Esophagus squamous epithelium (tissue), 5 donors: Measurements from ENCODE around the gene OLFML1. TPM values are rescaled to one million over a fixed set of nuclear protein-coding genes. Genes with fewer than 3 reads are reported as not detected.
A peak's percentile ranks its signal among the peaks of the same experiment; 100 is the strongest.

Experiments
- DNase-seq: peaks from one replicate; lab custom pipeline; 2025; lab: John Stamatoyannopoulos, UW
- H3K27ac ChIP-seq, 4 donors: fragments of 200-600 bp; sonication (generic); one replicate each; pipeline ENCODE4 v1.5.1; 2016 to 2019; ENCODE audit warnings: mild to moderate bottlenecking in 1 of 4
- H3K27me3 ChIP-seq, 4 donors: fragments of 200-600 bp; sonication (generic); 1 replicate in 3 of 4; 2 replicates in 1 of 4; pipeline versions ENCODE4 v1.5.1 to v1.6.0; 2017 to 2021; ENCODE audit warnings: antibody characterized with exemption in 1 of 4
- H3K36me3 ChIP-seq, 3 donors: fragments of 200-600 bp; sonication (generic); one replicate each; pipeline ENCODE4 v1.5.1; 2016 to 2019
- H3K4me1 ChIP-seq, 3 donors: fragments of 200-600 bp; sonication (generic); one replicate each; pipeline ENCODE4 v1.5.1; 2017 to 2019
- H3K4me3 ChIP-seq, 4 donors: fragments of 200-600 bp; sonication (generic); 1 replicate in 3 of 4; 2 replicates in 1 of 4; pipeline ENCODE4 v1.5.1; 2016 to 2019; ENCODE audit warnings: mild to moderate bottlenecking in 2 of 4, moderate library complexity in 1 of 4
- H3K9me3 ChIP-seq, 3 donors: fragments of 200-600 bp; sonication (generic); one replicate each; pipeline ENCODE4 v1.5.1; 2016 to 2019
- POLR2A ChIP-seq, 4 donors: fragments of 450-650 bp; IDR thresholded peaks; one replicate each; pipeline ENCODE4 v1.6.1; 2017; ENCODE audit warnings: antibody characterized with exemption in 4 of 4, mild to moderate bottlenecking in 4 of 4, moderate library complexity in 3 of 4
- WGBS, 2 donors: methylation state at CpG; one replicate each; pipeline ENCODE4 v1.1.5; 2018; 5-methylcytosine and 5-hydroxymethylcytosine counted together
- intact Hi-C: fragments of 100-400 bp; cut with DNase I; formaldehyde crosslinking; loops from one replicate; pipeline ENCODE4 v1.15.0; 2022
- total RNA-seq, 4 donors: library from RNA; depleted of rRNA; stranded (reverse); fragments of >200 nt; gene quantifications; one replicate each; pipeline ENCODE4 v1.1.0, GENCODE V29; 2016
- TF ChIP-seq, protein P1 (sequence below), 6 experiments: fragments of 450-650 bp in 4 of 6; fragments of 200-600 bp in 2 of 6; sonication (generic) in 2 of 6; IDR thresholded peaks; one replicate each; pipeline ENCODE4 v1.5.1; 2016 to 2019; ENCODE audit warnings: antibody characterized with exemption in 6 of 6, mild to moderate bottlenecking in 4 of 6, moderate library complexity in 4 of 6
- donor health status: DM: yes; HTN: yes; CAD: no.

Gene OLFML1
- total RNA-seq, 4 donors from 2014 or later, result 0.35 to 6.3 (median 2.4) TPM; not detected in 1

DNA sequence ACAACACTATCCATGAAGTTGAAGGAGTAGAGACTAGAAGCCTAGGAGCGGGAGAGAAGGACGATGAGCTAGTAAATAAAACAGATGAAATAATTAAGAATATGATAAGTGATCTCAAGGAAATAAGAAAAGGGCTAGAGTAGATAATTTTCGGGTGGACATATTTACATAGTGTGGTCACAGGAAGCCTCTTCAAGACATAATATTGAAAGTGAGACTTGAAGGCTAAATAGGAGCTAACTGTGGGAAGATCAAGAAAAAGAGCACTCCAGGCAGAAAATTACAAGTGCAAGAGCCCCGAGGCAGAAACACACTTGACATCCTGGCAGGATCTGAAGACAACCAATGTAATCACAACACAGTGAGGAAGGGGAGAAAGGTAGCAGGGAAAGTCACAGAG lies 16.6 kb downstream of the OLFML1 start:
- intact Hi-C loops, result no loop called here
- no peaks in the 10 kb centered on the region for H3K4me1 ChIP-seq
- TF ChIP-seq POLR2A (IDR thresholded peaks at IDR 0.05), result no peak
- TF ChIP-seq, protein P1, sequence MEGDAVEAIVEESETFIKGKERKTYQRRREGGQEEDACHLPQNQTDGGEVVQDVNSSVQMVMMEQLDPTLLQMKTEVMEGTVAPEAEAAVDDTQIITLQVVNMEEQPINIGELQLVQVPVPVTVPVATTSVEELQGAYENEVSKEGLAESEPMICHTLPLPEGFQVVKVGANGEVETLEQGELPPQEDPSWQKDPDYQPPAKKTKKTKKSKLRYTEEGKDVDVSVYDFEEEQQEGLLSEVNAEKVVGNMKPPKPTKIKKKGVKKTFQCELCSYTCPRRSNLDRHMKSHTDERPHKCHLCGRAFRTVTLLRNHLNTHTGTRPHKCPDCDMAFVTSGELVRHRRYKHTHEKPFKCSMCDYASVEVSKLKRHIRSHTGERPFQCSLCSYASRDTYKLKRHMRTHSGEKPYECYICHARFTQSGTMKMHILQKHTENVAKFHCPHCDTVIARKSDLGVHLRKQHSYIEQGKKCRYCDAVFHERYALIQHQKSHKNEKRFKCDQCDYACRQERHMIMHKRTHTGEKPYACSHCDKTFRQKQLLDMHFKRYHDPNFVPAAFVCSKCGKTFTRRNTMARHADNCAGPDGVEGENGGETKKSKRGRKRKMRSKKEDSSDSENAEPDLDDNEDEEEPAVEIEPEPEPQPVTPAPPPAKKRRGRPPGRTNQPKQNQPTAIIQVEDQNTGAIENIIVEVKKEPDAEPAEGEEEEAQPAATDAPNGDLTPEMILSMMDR (IDR thresholded peaks at IDR 0.05), result no peak
- no peaks in the 10 kb centered on the region for H3K27me3 ChIP-seq
- WGBS, 2 donors, result 74 to 76% methylated on average over 4 of the region's 4 CpGs
- H3K36me3 ChIP-seq, result no peaks in the 10 kb centered on the region
- DNase-seq, result no peak
- H3K9me3 ChIP-seq, result no peaks in the 10 kb centered on the region
- no peak overlapping the region for H3K4me3 ChIP-seq
- H3K27ac ChIP-seq, result no peak overlapping the region

- no peak for DNase-seq
- TF ChIP-seq, protein P1 (IDR thresholded peaks at IDR 0.05), result no peak
- no peak for TF ChIP-seq POLR2A (IDR thresholded peaks at IDR 0.05)
- 89 to 92% methylated on average over 3 of the region's 3 CpGs for WGBS, 2 donors
- Histone ChIP-seq H3K4me1 (peaks cover 0 to 5% (median 1%) of the 10 kb centered on the region in 3 donors), H3K4me3 (no peak overlapping the region), H3K36me3 (no peaks in the 10 kb centered on the region), H3K9me3 (no peaks in the 10 kb centered on the region), H3K27ac (no peak overlapping the region), H3K27me3 (no peaks in the 10 kb centered on the region)
- intact Hi-C loops, result no loop called here
Observed at GRCh38 chr11:7506243-7506642, 20.9 kb downstream of the OLFML1 start.

- H3K4me3 ChIP-seq, result no peak overlapping the region
- H3K27me3 ChIP-seq, result no peaks in the 10 kb centered on the region
- H3K36me3 ChIP-seq, result no peaks in the 10 kb centered on the region
- no peaks in the 10 kb centered on the region for H3K9me3 ChIP-seq
- TF ChIP-seq, protein P1 (IDR thresholded peaks at IDR 0.05), result no peak
- TF ChIP-seq POLR2A (IDR thresholded peaks at IDR 0.05), result no peak
- H3K4me1 ChIP-seq, result peaks cover 13 to 23% (median 20%) of the 10 kb centered on the region in 3 donors
- no peak overlapping the region for H3K27ac ChIP-seq
- intact Hi-C loops, result no loop called here
- DNase-seq, result no peak
- WGBS, 2 donors, result 92 to 98% methylated on average over 3 of the region's 3 CpGs
Observed at GRCh38 chr11:7508087-7508486, 22.8 kb downstream of the OLFML1 start.

GRCh38 chr11:7509966-7510365 lies 24.7 kb downstream of the OLFML1 start:
- no peak overlapping the region for H3K27ac ChIP-seq
- H3K4me1 ChIP-seq, result peaks cover 17 to 36% (median 20%) of the 10 kb centered on the region in 3 donors
- no peaks in the 10 kb centered on the region for H3K9me3 ChIP-seq
- no peaks in the 10 kb centered on the region for H3K27me3 ChIP-seq
- no peak for TF ChIP-seq POLR2A (IDR thresholded peaks at IDR 0.05)
- TF ChIP-seq, protein P1 (IDR thresholded peaks at IDR 0.05), result no peak
- WGBS, 2 donors, result 92 to 96% methylated on average over 1 of the region's 2 CpGs
- intact Hi-C loops, result no loop called here
- H3K36me3 ChIP-seq, result no peaks in the 10 kb centered on the region
- no peak for DNase-seq
- H3K4me3 ChIP-seq, result no peak overlapping the region

GRCh38 chr11:7511401-7511800 lies 26.1 kb downstream of the OLFML1 start:
- no peaks in the 10 kb centered on the region for H3K36me3 ChIP-seq
- intact Hi-C loops, result no loop called here
- H3K9me3 ChIP-seq, result no peaks in the 10 kb centered on the region
- H3K4me3 ChIP-seq, result no peak overlapping the region
- 7 to 44% methylated on average over 2 to 5 of the region's 5 CpGs for WGBS, 2 donors
- no peak for DNase-seq
- peak overlapping the region; percentile 93 to 97 (median 94) for H3K27ac ChIP-seq
- H3K4me1 ChIP-seq, result peaks cover 17 to 49% (median 20%) of the 10 kb centered on the region in 3 donors
- TF ChIP-seq, protein P1 (IDR thresholded peaks at IDR 0.05), result no peak
- no peak for TF ChIP-seq POLR2A (IDR thresholded peaks at IDR 0.05)
- no peaks in the 10 kb centered on the region for H3K27me3 ChIP-seq
